Choroid plexus epithelial cell (primary cell): ENCODE measurements around the gene HFE.
"Not testable (repeated sequence)": the region's sequence is repeated elsewhere in the genome, so short reads cannot be mapped to it uniquely, and the experiment has no call there.

Experiments used
- DNase-seq: peaks from one replicate; pipeline ENCODE4 v3.0.0-alpha.2; 2010; ENCODE audit warnings: low read depth
- H3K4me3 ChIP-seq: 2 replicates; pipeline ENCODE4 v1.5.1; 2011; ENCODE audit warnings: low read depth, mild to moderate bottlenecking, control low read depth, low read length, moderate library complexity
- TF ChIP-seq, protein P1 (sequence below): conservative IDR thresholded peaks from 2 replicates; pipeline ENCODE4 v1.5.1; 2011; ENCODE audit warnings: low read depth, mild to moderate bottlenecking, control low read depth, inconsistent platforms, low read length, moderate library complexity

HFE gene

GRCh38 chr6:26068036-26068435, 19.2 kb upstream of the HFE start:
- TF ChIP-seq, protein P1, sequence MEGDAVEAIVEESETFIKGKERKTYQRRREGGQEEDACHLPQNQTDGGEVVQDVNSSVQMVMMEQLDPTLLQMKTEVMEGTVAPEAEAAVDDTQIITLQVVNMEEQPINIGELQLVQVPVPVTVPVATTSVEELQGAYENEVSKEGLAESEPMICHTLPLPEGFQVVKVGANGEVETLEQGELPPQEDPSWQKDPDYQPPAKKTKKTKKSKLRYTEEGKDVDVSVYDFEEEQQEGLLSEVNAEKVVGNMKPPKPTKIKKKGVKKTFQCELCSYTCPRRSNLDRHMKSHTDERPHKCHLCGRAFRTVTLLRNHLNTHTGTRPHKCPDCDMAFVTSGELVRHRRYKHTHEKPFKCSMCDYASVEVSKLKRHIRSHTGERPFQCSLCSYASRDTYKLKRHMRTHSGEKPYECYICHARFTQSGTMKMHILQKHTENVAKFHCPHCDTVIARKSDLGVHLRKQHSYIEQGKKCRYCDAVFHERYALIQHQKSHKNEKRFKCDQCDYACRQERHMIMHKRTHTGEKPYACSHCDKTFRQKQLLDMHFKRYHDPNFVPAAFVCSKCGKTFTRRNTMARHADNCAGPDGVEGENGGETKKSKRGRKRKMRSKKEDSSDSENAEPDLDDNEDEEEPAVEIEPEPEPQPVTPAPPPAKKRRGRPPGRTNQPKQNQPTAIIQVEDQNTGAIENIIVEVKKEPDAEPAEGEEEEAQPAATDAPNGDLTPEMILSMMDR = no peak
- no peak overlapping the region for H3K4me3 ChIP-seq
- no peak for DNase-seq

DNA sequence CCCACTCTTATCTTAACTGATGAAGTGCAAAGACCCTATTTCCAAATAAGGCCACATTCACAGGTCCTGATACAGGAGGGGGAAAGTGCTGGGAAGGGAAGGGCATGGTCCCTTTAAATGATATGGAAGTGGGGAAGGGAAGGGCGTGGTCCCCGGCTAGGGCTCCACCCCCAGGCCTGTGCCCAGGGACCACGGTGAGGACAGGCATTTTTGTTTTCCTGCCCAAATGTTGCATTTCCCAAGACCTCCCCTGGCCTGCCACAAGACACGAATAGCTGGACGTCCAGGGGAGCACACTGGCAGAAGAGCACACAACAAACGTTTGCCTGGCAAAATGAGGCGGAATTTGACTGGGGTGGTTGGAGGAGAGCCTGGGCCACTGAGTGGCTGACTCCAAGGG, 16.1 kb upstream of the HFE start:
- TF ChIP-seq, protein P1 = no peak
- DNase-seq = peak; percentile 10
- no peak overlapping the region for H3K4me3 ChIP-seq

- TF ChIP-seq, protein P1 = no peak
- DNase-seq = no peak
- no peak overlapping the region for H3K4me3 ChIP-seq
These were observed 12.0 kb upstream of the HFE start for GRCh38 chr6:26075063-26075717.

- H3K4me3 ChIP-seq = not testable (repeated sequence)
- peak; percentile 8 for DNase-seq
These were observed 9.2 kb upstream of the HFE start for GRCh38 chr6:26078066-26078465.

DNA sequence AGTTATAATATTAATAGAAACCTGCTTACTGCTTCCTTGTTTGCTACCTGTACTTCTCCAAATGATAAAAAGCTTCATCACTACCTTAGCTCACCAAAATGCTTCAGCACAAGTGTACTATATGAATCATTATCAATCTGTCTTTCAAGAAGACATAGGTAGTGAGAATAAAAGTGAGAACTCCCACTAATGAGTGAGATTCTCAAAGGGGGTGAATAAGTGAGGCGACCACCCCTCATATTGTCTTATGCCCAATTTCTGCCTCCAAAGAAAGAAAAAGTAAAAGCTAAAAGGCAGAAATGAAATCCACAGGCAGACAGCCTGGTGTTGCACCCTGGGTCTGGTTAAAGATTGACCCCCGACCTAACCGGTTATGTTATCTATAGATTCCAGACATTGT, 6.1 kb upstream of the HFE start:
- DNase-seq, H3K4me3 ChIP-seq: not testable (repeated sequence)

- TF ChIP-seq, protein P1 = no peak
- no peak overlapping the region for H3K4me3 ChIP-seq
- DNase-seq = no peak
These were observed 1.0 kb upstream of the HFE start for GRCh38 chr6:26086211-26086610.

- peak overlapping the region; percentile 88 for H3K4me3 ChIP-seq
- DNase-seq = peak; percentile 37
- TF ChIP-seq, protein P1 = no peak
These were observed 1.1 kb downstream of the HFE start for GRCh38 chr6:26088344-26088743.

DNA sequence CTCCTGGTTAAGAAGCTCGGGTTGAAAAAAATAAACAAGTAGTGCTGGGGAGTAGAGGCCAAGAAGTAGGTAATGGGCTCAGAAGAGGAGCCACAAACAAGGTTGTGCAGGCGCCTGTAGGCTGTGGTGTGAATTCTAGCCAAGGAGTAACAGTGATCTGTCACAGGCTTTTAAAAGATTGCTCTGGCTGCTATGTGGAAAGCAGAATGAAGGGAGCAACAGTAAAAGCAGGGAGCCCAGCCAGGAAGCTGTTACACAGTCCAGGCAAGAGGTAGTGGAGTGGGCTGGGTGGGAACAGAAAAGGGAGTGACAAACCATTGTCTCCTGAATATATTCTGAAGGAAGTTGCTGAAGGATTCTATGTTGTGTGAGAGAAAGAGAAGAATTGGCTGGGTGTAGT, 2.0 kb downstream of the HFE start:
- TF ChIP-seq, protein P1 = no peak
- DNase-seq = peak; percentile 3
- no peak overlapping the region for H3K4me3 ChIP-seq
